HG03565 (cell line): ENCODE measurements around the gene SYPL1.

Source experiments
- ATAC-seq: cut with Tn5 transposase; IDR thresholded peaks from one replicate; pipeline ENCODE4 v1.9.1; 2021; ENCODE audit warnings: mild to moderate bottlenecking, moderate library complexity; ENCODE audit not compliant: unreplicated experiment

Gene SYPL1

GRCh38 chr7:106054156-106054910, 57.8 kb downstream of the SYPL1 start:
- ATAC-seq = no peak

- ATAC-seq = no peak
Observed at GRCh38 chr7:106053109-106053508, 59.0 kb downstream of the SYPL1 start.

GRCh38 chr7:106052681-106053080, 59.4 kb downstream of the SYPL1 start:
- no peak for ATAC-seq

- no peak for ATAC-seq
Observed at GRCh38 chr7:106050746-106051117, 61.4 kb downstream of the SYPL1 start.

GRCh38 chr7:106050002-106050745, 61.9 kb downstream of the SYPL1 start:
- no peak for ATAC-seq

- no peak for ATAC-seq
Observed at GRCh38 chr7:106049139-106049752, 62.9 kb downstream of the SYPL1 start.

- ATAC-seq = no peak
Observed at GRCh38 chr7:106048706-106049020, 63.4 kb downstream of the SYPL1 start.

GRCh38 chr7:106047818-106048705, 64.0 kb downstream of the SYPL1 start:
- no peak for ATAC-seq

- no peak for ATAC-seq
Observed at GRCh38 chr7:106047184-106047583, 64.9 kb downstream of the SYPL1 start.

- no peak for ATAC-seq
Observed at GRCh38 chr7:106045586-106045985, 66.5 kb downstream of the SYPL1 start.

GRCh38 chr7:106045139-106045538, 67.0 kb downstream of the SYPL1 start:
- no peak for ATAC-seq

- no peak for ATAC-seq
Observed at GRCh38 chr7:106042196-106042611, 69.9 kb downstream of the SYPL1 start.

GRCh38 chr7:106041140-106041717, 70.9 kb downstream of the SYPL1 start:
- ATAC-seq = no peak
